ENCODE data around the gene STAT6. TPM values are rescaled to one million over a fixed set of nuclear protein-coding genes. Genes with fewer than 3 reads are reported as not detected.
"Not testable (repeated sequence)": the region's sequence is repeated elsewhere in the genome, so short reads cannot be mapped to it uniquely, and the experiment has no call there.

STAT6 gene
- total RNA-seq, 1 donor from 2014 or later = 188 TPM

- intact Hi-C loops (cut with DNase I) = no loop called here
- H3K27me3 ChIP-seq = no peaks in the 10 kb centered on the region
- TF ChIP-seq CTCF (IDR thresholded peaks at IDR 0.05) = no peak
- no peak overlapping the region for H3K4me3 ChIP-seq
- H3K36me3 ChIP-seq = peaks cover 2 to 24% of the 10 kb centered on the region in 2 donors
- peak overlapping the region in 1 of 2 donors; percentile 40 for H3K27ac ChIP-seq
- no peaks in the 10 kb centered on the region for H3K4me1 ChIP-seq
- H3K9me3 ChIP-seq = no peaks in the 10 kb centered on the region
- DNase-seq (ENCODE audit: low spot score in 2 of 2) = no peak
These were observed 54.0 kb downstream of the STAT6 start for GRCh38 chr12:57057067-57057751.

GRCh38 chr12:57055824-57056223, 55.3 kb downstream of the STAT6 start:
- Histone ChIP-seq H3K4me1 (no peaks in the 10 kb centered on the region), H3K27me3 (no peaks in the 10 kb centered on the region), H3K36me3 (peaks cover 2 to 24% of the 10 kb centered on the region in 2 donors), H3K27ac (no peak overlapping the region), H3K9me3 (no peaks in the 10 kb centered on the region), H3K4me3 (no peak overlapping the region)
- TF ChIP-seq CTCF (IDR thresholded peaks at IDR 0.05) = no peak
- intact Hi-C loops (cut with DNase I) = no loop called here
- no peak for DNase-seq (ENCODE audit: low spot score in 2 of 2)

- H3K4me3 ChIP-seq; DNase-seq (ENCODE audit: low spot score in 2 of 2); H3K27me3 ChIP-seq; H3K9me3 ChIP-seq; H3K27ac ChIP-seq; H3K36me3 ChIP-seq; intact Hi-C loops (cut with DNase I); H3K4me1 ChIP-seq: not testable (repeated sequence)
These were observed 57.3 kb downstream of the STAT6 start for GRCh38 chr12:57053901-57054300.

- H3K4me3 ChIP-seq; H3K9me3 ChIP-seq; intact Hi-C loops (cut with DNase I); DNase-seq (ENCODE audit: low spot score in 2 of 2); H3K36me3 ChIP-seq; H3K27me3 ChIP-seq; H3K4me1 ChIP-seq; H3K27ac ChIP-seq: not testable (repeated sequence)
These were observed 58.0 kb downstream of the STAT6 start for GRCh38 chr12:57053146-57053545.

- H3K27ac ChIP-seq = no peak overlapping the region
- no peak for DNase-seq (ENCODE audit: low spot score in 2 of 2)
- intact Hi-C loops (cut with DNase I) = no loop called here
These were observed 60.2 kb downstream of the STAT6 start for GRCh38 chr12:57051011-57051410.

GRCh38 chr12:57049890-57050289, 61.3 kb downstream of the STAT6 start, which contains the start of gene MYO1A:
TSS of gene MYO1A (minus strand) at chr12:57050129. CDS start at chr12:57048323, 1,806 bp downstream.
- DNase-seq (ENCODE audit: low spot score in 2 of 2) = no peak
- Histone ChIP-seq H3K4me3 (no peak within 1 kb of the TSS), H3K27ac (no peak within 1 kb of the TSS), H3K9me3 (no peaks in the 10 kb centered on the region), H3K4me1 (no peaks in the 10 kb centered on the region), H3K27me3 (no peaks in the 10 kb centered on the region), H3K36me3 (no peaks in the 10 kb centered on the region)
- intact Hi-C loops (cut with DNase I) = no loop called here
- no peak for TF ChIP-seq CTCF (IDR thresholded peaks at IDR 0.05)

More at GRCh38 chr12:57051011-57051410, 60.2 kb downstream of the STAT6 start:
- H3K27me3 ChIP-seq = no peaks in the 10 kb centered on the region
- no peaks in the 10 kb centered on the region for H3K4me1 ChIP-seq
- TF ChIP-seq CTCF (IDR thresholded peaks at IDR 0.05) = no peak
- no peak overlapping the region for H3K4me3 ChIP-seq
- H3K36me3 ChIP-seq = no peaks in the 10 kb centered on the region
- no peaks in the 10 kb centered on the region for H3K9me3 ChIP-seq

- no peaks in the 10 kb centered on the region for H3K9me3 ChIP-seq
- intact Hi-C loops (cut with DNase I) = no loop called here
- no peak overlapping the region for H3K4me3 ChIP-seq
- no peaks in the 10 kb centered on the region for H3K36me3 ChIP-seq
- H3K4me1 ChIP-seq = no peaks in the 10 kb centered on the region
- DNase-seq (ENCODE audit: low spot score in 2 of 2) = no peak
- no peak overlapping the region for H3K27ac ChIP-seq
- TF ChIP-seq CTCF (IDR thresholded peaks at IDR 0.05) = no peak
- H3K27me3 ChIP-seq = no peaks in the 10 kb centered on the region
These were observed 62.1 kb downstream of the STAT6 start for GRCh38 chr12:57049119-57049446.

Data from ascending aorta (tissue), 2 donors.